Activated T-helper 1 cell treated with anti-CD3 and anti-CD28 coated beads, Interleukin-2, amount 50 U/mL, for 16 hours (primary cell): Measurements from ENCODE around the gene DPP7.
"Not testable (repeated sequence)": the region's sequence is repeated elsewhere in the genome, so short reads cannot be mapped to it uniquely, and the experiment has no call there.

ENCODE experiments used
- DNase-seq, 2 donors: peaks; one replicate each; pipeline ENCODE4 v3.0.0-alpha.2; 2020; ENCODE audit warnings: low read depth in 1 of 2, low spot score in 1 of 2

Gene DPP7

DNA sequence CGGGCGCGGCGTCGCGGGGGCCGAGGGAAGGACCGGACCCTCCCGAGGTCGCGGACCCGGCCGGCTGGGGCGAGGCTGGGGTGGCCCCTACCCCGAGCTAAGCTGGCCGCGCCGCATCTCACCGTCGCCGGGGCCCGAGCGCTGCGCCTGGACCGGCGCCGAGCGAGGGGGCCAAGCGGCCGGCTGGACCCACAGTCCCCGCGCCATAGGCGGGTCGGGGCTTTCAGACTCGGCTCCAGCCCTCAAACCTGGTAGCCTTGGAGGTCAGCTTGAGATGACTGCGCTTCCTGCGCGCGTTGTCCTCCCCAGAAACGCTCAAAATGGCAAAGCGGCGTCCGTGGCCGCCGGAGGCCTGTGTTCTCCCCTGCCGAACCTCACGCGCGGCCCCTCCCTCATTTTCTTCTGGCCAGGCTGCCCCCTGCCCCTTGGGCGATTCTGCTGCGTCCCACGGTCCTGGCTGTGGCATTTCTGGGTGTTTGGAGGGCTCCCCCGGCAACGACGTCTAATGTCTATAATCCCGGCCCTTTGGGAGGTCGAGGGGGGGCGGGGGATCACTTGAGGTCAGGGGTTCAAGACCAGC lies 15.7 kb upstream of the DPP7 start:
- no peak for DNase-seq

DNA sequence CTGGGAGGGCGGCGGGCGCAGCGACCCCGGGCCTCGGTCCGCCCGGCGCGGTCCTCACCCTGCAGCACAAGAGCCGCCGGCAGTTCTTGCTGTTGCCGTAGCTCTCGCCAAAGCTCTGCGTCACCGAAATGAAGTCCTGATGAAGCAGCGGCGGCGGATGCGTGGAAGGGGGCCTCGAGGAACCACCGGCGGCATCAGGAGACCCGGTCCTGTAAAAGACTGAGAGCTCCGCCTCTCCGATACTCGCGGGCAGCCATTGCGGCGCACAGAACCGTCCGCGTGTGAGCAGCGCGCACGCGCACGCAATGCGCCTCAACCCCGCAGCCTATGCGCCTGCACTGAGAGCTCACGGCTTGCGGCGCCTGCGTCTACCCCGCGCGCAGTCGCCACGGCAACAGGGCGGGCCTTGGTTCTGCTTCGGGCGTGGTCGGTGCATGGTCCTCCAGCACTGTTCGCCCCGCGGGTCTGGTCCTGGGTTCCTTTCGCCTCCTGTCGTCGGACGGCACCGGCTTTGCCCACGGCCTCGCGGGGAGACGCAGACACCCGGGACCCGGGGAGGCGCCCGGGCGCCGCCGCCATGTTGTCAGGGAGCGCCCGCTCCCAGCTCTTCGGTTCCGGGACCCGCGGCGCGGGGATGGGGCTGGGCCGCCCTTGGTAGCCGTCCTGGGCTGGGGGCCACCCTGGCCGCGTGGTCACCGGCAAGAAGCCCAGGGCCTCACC lies 15.1 kb upstream of the DPP7 start:
- DNase-seq, result peak; percentile 78 to 87

DNA sequence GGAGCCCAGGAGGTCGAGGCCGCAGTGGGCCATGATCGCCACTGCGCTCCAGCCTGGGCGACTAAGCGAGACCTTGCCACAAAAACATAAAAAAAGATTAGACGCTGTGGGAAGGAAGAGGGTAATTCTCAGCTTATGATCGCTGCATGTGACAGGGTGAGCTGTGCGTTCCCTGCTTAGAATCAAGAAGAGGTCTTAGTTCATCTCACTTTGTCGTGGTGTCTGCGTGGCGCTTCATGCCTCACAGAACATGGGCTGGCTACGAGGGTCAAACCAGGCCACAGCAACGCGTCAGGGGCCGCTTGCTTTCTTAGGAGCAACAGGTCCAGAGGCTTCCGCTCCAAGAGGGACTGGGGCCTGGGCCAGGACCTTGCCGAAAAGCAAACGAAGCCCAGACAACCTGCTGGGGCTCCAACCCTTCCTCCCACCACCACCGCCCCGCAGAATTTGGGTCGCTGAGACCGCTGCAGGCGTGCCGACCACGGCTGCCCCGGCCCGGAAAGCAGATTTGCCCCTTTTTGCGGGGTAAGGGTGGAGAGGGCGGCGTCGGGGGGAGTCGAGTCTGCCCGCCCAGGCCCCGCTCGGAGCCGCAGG lies 14.4 kb upstream of the DPP7 start:
- no peak for DNase-seq

DNA sequence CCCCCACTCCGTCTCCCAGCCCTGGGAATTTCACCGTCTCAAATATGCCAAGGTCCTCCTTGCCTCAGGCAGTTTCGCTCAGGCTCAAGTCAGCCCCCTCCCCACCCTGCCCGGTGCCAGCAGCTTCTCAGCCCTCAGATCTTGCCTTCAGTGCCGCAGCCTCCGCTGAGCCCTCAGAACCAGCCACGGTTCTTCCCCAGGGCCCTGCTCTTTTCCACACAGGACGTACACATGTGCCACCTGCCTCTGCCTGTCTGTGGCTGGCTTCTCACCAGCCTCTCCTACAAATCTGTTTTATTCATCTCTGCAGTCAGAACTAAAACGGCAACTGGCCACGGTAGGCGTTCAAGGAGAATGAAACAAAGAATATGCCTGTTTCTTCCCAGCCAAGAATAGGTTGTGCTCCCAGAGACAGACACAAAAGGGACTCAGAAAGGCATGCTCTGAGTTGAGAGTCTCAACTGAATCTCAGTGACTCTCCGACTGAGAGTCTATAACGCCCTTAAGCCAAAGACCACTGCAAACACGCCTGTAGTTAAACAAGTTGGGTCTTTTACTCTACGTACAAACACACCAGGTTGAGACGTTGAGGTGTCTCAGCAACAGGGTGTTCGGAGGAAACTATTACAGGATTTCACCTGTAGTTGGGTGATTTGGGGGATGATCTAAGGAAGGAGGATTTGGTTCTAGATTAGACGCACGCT lies 13.8 kb upstream of the DPP7 start:
- no peak for DNase-seq

DNA sequence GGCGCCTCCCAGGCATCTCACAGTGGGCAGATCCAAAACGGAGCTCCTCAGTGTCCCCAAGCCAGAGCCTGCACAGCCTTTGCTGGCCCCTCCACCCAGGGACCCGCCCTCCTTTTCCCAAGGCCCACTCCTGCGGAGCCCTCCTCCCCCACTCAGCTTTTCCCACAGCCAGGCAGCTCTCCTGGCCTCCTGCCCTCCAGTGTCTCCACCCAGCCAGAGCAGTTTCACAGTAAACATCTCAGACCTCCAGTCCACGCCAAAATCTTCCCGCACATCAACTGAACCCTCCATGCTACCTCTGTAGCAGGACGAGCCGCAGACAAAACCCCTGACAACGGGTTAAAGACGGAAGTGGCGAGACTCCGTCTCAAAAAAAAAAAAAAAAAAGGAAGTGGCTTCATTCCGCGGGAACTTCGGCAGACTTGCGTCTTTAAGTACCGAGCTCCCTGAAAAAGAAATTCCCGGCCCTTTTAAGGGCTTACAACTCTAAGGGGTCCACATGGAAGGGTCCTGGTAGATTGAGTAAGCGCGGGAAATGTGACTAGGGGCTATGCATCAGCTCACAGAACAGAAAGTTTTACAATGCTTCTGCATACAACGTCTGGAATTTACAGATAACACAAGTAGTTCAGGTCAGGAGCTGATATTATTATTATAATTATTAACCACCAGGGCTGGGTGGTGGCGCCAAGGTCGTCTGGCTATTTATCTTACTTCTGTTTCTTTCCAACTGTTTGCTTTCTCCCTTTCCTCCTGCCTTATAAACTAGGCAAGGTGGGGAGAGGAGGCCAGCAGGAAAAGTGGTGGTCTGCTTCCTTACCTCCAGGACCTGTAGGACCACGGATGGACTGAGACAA lies 13.0 kb upstream of the DPP7 start:
- no peak for DNase-seq

DNA sequence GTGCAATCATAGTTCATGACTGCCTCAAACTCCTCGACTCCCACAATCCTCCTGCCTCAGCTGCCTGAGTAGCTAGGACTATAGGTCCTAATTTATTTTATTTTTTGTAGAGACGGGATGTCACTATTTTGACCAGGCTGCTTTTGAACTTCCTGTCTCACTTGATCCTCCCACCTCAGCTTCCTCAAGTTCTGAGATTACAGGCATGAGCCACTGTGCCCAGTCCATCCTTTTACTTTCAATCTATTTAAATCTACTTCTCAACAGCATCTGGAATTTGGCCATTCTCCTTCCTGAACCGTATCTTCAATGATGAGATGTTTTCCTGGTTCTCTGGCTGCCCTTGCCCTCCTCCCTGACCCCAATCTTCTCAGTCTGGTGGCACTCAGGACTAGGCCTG lies 12.3 kb upstream of the DPP7 start:
- DNase-seq, result no peak

DNA sequence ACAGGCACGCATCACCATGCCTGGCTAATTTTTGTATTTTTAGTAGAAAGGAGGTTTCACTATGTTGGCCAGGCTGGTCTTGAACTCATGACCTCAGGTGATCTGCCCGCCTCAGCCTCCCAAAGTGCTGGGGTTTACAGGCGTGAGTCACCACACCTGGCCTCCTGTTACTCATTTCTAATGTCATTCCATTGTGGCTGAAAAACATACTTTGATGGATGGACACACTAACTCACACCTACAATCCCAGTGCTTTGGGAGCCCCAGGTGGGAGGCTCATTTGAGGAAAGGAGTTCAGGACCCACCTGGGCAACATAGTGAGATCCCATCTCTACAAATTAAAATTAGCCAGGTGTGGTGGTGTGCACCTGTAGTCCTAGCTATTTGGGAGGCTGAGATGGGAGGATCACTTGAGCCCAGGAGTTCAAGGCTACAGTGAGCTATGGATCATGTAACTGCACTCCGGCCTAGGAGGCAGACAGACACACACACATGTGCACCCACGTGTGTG lies 9.5 kb upstream of the DPP7 start:
- DNase-seq, result not testable (repeated sequence)

DNA sequence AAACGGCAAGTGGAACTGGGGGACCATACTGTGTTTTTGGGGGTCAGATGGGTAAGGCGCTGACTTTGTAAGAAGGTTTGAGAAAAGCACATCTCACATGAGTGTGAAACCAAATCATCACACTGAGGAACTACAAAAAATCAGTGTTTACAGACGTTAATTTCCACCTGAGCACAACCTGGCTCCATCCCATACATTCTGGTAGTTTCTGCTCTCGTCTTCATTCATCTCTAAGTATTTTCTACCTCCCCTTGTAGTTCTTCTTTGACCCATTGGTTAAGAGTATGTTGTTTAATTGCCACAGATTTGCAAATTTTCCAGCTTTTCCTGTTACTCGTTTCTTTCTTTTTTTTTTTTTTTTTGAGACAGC lies 8.9 kb upstream of the DPP7 start:
- DNase-seq, result no peak

DNA sequence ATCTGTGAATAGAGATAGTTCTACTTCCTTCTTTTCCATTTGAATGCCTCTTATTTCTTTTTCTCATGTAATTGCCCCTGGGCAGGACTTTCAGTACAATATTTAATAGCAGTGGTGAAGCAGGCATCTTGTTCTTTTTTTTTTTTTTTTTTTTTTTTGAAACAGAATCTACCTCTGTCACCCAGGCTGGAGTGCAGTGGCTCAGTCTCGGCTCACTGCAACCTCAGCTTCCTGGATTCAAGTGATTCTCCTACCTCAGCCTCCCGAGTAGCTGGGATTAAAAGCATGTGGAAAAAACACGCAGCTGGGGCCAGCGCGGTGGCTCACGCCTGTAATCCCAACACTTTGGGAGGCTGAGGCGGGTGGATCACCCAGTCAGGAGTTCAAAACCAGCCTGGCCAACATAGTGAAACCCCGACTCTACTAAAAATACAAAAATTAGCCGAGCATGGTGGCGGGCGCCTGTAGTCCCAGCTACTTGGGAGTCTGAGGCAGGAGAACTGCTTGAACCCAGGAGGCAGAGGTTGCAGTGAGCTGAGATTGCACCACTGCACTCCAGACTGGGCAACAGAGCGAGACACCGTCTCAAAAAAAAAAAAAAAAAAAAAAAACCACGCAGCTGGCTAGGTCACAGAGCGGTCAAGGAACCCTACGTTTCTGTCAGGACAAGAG lies 8.4 kb upstream of the DPP7 start:
- not testable (repeated sequence) for DNase-seq

DNA sequence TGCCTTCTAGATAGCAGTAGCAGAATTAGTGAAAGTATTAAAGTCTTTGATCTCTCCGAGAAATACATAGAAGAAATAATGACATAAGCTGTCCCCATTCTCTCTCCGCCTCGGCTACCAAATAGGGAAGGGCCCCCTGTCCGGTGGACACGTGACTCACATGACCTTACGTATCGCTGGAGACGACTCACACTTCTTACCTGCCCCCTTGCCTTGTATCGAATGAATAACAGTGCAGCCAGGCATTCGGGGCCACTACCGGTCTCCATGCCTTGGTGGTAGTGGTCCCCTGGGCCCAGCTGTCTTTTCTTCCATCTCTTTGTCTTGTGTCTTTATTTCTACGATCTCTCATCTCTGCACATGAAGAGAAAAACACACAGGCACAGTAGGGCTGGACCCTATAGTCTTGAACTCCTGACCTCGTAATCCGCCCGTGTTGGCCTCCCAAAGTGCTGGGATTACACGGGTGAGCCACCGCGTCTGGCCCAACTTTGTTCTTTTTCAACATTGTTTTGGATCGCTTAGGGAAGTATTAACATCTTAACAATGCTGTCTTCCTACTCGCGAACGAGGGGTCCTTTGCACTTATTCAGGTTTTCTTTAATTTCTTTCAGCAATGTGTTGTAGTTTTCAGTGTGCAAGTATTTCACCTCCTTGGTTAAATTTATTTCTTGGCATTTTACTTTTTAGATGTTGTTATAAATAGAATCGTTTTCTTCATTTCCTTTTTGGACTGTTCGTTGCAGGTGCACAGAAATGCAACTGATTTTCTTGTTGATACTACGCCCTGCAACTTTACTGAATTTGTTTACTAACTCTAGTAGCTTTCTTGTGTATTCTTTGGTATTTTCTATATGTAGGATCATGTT lies 7.6 kb upstream of the DPP7 start:
- DNase-seq, result not testable (repeated sequence)

DNA sequence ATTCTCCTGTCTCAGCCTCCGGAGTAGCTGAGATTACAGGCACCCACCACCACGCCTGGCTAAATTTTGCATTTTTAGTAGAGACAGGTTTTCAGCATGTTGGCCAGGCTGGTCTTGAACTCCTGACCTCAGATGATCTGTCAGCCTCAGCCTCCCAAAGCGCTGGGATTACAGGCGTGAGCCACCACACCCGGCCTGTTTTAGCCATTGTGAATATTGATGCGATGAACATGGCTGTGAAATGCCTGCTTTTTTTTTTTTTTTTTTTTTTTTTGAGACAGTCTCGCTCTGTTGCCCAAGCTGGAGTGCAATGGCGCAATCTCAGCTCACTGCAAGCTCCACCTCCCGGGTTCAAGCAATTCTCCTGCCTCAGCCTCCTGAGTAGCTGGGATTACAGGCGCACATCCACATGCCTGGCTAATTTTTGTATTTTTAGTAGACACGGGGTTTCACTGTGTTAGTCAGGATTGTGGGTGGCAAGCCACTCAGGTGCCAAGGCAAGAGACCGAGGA lies 3.6 kb upstream of the DPP7 start:
- DNase-seq, result not testable (repeated sequence)

DNA sequence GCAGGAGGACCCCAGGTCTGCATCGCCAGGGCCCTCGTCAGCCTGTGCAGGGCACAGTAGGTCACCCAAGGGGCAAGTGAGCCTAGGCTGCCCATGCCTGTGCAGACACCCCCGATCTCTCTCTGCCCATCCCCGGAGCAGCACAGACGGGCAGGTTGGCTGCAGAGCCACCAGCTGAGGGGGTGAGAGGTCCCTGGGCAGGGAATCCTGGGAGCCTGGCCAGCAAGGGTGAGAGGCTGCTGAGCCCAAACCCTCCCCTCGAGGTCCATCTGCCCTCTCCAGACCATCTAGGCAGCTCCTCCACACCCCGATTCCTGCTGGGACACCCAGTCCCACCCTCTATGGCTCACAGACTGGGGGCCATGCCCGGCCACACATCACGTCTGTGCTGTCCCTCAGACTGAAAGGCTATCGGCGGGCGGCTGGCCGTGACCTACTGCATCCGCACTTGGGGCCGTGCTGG lies 2.8 kb upstream of the DPP7 start:
- no peak for DNase-seq

DNA sequence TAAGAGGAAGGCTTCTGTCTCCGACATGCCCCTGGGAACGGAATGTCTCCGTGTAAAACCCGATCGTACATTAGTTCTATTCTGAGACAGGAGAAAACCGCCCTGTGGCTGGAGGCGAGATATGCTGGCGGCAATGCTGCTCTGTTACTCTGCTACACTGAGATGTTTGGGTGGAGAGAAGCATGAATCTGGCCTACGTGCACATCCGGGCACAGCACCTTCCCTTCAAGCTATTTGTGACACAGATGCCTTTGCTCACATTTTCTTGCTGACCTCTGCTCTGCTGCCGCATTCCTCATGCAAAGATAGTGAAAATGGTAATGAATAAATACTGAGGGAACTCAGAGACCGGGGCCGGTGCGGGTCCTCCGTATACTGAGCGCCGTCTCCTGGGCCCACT lies 2.2 kb upstream of the DPP7 start:
- no peak for DNase-seq

DNA sequence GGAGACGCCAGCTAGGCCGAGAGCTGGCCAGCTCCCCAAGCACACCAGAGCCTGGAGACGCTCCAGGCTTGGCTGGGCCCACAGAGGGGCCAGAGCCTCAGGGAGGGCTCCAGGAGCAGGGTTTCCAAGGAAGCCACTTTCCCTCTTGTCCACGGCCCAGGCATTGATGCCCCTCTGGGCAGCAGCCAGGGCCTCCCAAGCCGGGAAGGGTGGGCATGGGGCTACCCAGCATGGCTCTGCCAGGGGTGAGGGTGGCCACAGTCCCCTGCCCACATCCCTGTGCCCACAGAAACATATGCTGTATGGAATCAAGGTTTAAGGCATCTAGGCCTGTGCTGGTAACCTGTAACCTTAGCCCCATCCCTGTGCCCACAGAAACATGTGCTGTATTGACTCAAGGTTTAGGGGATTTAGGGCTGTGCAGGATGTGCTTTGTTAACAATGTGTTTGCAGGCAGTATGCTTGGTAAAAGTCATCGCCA lies 1.5 kb upstream of the DPP7 start:
- DNase-seq, result no peak

DNA sequence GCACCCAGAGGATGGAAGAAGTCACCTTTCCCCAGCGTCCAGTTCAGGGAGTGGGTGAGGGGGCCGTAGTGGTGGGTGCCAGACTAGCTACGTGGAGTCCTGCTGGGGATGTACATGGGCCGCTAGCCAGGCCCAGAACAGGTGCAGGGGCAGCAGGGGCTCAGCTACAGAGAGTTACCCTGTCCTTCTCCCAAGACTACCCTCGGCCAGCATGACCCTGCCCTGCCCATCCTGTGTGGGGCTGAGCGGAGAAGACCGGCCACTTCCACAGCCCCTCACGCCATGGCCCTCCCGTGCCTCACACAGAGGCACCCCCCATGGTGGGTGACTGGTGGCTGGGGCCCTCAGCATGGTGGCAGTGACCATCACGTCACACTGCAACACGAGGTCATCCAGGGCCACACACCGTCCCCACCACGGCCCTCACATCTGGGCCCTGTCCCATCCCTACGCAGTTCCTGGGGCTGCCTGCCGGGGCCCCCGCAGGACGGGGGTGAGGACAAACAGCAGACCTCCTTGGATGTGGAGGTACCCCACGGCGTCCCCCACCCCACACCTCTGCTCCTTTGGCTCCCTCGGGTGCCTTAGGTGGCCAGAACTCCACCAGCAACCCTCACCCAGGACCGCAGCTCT lies 977 bp upstream of the DPP7 start:
- no peak for DNase-seq

DNA sequence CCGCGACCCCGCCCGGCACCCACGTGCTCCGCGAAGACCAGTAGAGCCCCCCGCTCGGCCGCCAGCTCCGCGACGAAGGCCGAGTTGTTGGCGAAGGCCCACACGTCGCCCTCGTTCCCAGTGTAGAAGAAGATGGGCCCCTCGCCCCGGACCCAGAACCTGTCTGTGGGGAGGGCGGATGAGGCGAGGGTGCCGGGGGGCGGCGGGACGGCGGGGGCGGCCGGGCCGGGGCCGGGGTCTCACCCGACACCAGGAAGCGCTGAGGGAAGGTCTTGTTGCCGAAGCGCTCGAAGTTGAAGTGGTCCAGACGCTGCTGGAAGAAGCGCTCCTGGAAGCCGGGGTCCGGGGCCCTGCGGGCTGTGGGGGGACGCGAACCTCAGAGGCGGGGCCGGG lies 317 bp downstream of the DPP7 start:
- DNase-seq, result no peak

DNA sequence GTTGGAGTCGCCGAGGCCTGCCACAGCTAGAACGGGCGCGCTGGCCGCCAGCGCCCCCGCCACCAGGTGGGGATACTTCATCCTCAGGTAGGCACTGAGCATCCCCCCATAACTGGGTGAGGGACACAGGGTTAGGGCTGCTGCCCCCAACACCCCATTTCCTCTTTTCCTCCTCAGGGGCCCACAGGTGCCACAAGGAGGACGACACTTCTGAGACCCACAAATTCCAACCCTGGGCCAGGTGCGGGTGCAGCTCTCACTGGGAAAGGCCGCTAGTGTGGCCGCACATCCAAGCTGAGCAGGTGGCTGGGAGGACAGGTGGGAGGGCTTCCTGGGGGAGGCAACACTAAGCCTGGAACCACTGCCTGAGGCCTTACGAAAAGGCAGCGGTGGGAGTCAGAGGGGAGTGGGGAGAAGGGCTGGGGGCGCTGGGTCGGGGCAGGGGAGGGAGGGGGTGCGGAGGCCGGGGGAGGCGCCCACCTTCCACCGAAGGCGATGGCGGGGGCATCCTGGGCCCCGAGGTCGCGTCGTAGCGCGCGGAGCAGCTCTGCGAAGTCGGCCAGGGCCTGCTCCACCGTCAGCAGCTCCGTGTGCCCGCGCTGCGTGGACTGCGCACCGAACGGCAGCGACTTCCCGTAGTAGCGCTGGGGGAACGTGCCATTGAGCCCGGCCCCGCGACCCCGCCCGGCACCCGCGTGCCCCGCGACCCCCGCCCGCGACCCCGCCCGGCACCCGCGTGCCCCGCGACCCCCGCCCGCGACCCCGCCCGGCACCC lies 961 bp downstream of the DPP7 start:
- DNase-seq, result no peak
